Subcutaneous abdominal adipose tissue (tissue), 5 donors: ENCODE measurements around the gene AP1M1.

ENCODE experiments used
- H3K27ac ChIP-seq: one replicate; pipeline ENCODE4 v1.7.0; 2013; ENCODE audit warnings: low read depth, mild to moderate bottlenecking, inconsistent platforms, low read length, moderate library complexity
- H3K27me3 ChIP-seq, 5 donors: one replicate each; pipeline ENCODE4 v1.7.0; 2013; ENCODE audit warnings: low read length in 5 of 5, inconsistent platforms in 1 of 5; ENCODE audit not compliant: control insufficient read depth in 5 of 5, insufficient read depth in 4 of 5
- H3K36me3 ChIP-seq, 5 donors: one replicate each; pipeline ENCODE4 v1.7.0; 2013; ENCODE audit warnings: low read length in 5 of 5; ENCODE audit not compliant: control insufficient read depth in 5 of 5, insufficient read depth in 5 of 5
- H3K4me1 ChIP-seq, 5 donors: one replicate each; pipeline ENCODE4 v1.7.0; 2013; ENCODE audit warnings: low read length in 5 of 5, mild to moderate bottlenecking in 3 of 5, moderate library complexity in 1 of 5; ENCODE audit not compliant: control insufficient read depth in 5 of 5, insufficient read depth in 5 of 5
- H3K4me3 ChIP-seq, 5 donors: one replicate each; pipeline ENCODE4 v1.7.0; 2013; ENCODE audit warnings: low read length in 5 of 5, low read depth in 1 of 5
- H3K9ac ChIP-seq, 5 donors: one replicate each; pipeline ENCODE4 v1.7.0; 2013; ENCODE audit warnings: low read length in 5 of 5, mild to moderate bottlenecking in 4 of 5, moderate library complexity in 3 of 5
- H3K9me3 ChIP-seq, 5 donors: one replicate each; pipeline ENCODE4 v1.7.0; 2013; ENCODE audit warnings: low read length in 5 of 5; ENCODE audit not compliant: control insufficient read depth in 5 of 5
- donor health status: healthy.
- donor health status: healthy.
- donor health status: healthy.
- donor health status: healthy.
- donor health status: healthy.

The AP1M1 gene

DNA sequence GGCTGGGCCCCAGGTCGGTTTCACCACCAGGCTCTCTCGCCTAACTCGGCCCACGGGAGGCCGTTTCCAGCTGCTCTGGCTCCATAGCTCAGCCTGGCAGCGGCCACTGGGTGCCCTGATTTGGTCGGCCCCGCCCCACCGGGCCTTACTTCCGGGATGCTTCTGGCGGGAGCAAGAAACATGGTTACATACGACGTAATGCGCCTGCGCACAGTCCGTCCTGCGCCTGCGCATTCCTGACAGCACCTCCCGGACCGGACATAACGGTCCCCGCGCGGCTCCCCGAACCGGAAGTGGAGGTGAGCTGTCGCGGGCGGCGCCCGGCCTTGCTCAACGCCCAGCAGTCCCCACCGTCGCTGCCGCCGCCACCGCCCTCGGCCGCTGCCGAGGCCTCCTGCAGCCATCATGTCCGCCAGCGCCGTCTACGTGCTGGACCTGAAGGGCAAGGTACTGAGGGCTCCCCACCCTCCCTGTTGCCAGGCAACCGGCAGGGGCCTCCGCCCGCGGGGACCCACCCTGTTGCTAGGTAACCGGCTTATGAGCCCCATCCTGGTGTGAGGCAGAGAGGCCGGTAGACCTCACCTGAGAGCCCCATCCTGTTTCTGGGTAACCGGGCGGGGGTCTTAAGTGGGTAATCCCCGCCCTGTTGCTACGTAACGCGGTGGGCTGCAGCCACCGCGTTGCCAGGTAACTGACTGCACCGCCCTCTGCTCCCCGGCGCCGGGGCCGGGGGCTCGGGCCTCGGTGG lies at the start of gene AP1M1:
TSS of gene AP1M1 (plus strand) at position 290 of the 748 bp plus-strand sequence. CDS start at position 406, 116 bp downstream.
- Histone ChIP-seq H3K4me1 (peaks cover 14 to 44% (median 40%) of the 10 kb centered on the region in 5 donors), H3K4me3 (peak within 1 kb of the TSS; percentile 73 to 99 (median 98)), H3K27me3 (no peaks in the 10 kb centered on the region), H3K9ac (peak within 1 kb of the TSS; percentile 68 to 99 (median 97)), H3K36me3 (peaks cover 0 to 31% (median 20%) of the 10 kb centered on the region in 5 donors), H3K9me3 (no peaks in the 10 kb centered on the region), H3K27ac (peak within 1 kb of the TSS; percentile 97)

DNA sequence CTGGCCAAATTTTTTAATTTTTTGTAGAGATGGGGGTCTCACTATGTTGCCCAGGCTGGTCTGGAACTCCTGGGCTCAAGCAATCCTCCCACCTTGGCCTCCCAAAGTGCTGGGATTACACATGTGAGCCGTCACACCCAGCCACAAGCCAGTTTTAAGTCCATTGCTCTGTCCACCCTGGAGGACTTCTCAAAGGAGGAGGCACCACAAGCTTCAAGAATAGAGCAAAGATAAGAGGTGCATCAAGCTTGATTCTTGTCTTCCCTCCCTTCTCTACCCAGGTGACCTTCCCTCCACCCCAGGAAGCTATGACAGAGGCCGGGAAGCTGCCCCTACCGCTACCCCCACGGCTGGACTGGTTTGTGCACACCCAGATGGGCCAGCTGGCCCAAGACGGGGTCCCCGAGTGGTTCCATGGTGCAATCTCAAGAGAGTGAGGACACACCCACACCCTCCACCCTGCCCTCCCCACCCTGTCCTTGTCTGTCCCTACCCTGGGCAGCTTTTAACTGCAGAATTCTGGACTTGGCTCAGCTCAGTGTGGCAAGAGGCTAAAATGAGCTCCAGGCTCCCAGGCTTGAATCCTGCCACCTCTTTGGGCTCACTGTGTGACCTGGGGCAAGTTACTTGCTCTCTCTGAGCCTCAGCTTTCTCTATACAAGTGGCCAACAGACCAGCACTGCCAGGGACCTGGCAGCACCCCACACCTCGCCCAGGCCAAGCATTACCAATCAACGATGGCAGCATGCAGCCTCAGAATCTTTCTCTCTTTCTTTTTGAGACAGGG lies 49.1 kb upstream of the AP1M1 start:
- Histone ChIP-seq H3K9me3 (no peaks in the 10 kb centered on the region), H3K36me3 (no peaks in the 10 kb centered on the region), H3K9ac (no peak overlapping the region), H3K4me1 (no peaks in the 10 kb centered on the region), H3K4me3 (no peak overlapping the region), H3K27me3 (peaks cover 0 to 5% (median 2%) of the 10 kb centered on the region in 5 donors), H3K27ac (no peak overlapping the region)

DNA sequence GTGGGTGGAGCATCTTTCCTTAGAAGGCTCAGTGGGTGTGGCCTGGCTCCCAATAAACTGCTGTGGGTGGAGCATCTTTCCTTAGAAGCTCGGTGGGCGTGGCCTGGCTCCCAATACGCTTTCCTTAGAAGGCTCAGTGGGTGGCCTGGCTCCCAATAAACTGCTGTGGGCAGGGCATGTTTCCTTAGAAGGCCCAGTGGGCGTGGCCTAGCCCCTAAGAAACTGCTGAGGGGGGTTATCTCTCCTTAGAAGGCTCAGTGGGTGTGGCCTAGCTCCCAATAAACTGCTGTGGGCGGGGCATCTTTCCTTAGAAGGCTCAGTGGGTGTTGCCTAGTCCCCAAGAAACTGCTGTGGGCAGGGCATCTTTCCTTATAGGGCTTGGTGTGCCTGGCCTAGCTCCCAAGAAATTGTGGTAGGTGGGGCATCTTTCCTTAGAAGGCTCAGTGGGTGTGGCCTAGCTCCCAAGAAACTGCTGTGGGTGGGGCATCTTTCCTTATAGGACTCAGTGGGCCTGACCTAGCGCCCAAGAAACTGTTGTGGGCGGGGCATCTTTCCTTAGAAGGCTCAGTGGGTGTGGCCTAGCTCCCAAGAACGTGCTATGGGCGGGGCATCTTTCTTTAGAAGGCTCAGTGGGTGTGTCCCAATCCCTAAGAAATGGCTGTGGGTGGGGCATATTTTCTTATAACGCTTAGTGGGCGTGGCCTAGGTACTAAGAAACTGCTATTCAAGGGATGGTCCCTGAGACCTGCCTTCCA lies 44.0 kb upstream of the AP1M1 start:
- H3K4me3 ChIP-seq: no peak overlapping the region
- no peaks in the 10 kb centered on the region for H3K4me1 ChIP-seq
- peaks cover 2 to 8% (median 5%) of the 10 kb centered on the region in 5 donors for H3K27me3 ChIP-seq
- H3K36me3 ChIP-seq: no peaks in the 10 kb centered on the region
- H3K9me3 ChIP-seq: no peaks in the 10 kb centered on the region
- no peak overlapping the region for H3K9ac ChIP-seq
- no peak overlapping the region for H3K27ac ChIP-seq

DNA sequence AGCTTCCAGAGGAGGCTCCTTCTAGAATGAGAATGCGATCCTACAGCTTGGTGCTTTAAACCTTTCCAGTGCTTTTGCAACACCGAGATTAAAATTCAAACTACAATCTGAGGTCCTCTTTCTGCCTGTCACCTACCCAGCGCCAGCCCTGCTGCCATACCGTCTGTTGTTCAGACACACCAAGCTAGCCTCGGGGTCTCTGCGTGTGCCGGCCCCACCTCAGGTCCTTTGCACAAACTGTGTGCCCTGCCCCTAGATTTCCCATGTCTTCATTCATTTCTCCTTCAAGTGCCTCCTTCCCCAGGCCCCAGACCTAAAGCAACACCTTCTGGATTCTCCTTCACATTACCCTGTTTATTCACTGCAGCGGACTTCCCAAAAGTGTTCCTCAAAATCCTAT lies 43.2 kb upstream of the AP1M1 start:
- Histone ChIP-seq H3K4me3 (no peak overlapping the region), H3K9me3 (no peaks in the 10 kb centered on the region), H3K36me3 (no peaks in the 10 kb centered on the region), H3K27ac (no peak overlapping the region), H3K27me3 (peaks cover 2 to 8% (median 5%) of the 10 kb centered on the region in 5 donors), H3K9ac (no peak overlapping the region), H3K4me1 (no peaks in the 10 kb centered on the region)

DNA sequence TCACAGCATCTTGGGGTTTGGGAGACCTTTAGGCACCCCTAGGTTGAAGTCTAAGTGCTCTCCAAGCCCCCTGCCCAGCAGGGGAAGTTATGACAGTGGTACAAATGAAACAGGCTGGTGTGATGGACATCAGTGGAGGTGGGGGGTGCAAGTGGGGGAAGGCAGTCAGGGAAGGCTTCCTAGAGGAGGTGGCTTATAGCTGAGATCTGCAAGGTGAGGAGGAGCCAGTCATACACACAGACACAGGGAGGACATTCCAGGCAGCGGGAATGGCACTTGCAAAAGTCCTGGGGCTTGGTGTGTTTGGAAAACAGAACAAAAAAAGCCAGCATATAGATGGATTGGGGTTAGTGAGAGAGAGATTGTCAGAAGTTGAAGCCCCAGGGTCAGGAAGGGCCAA lies 42.6 kb upstream of the AP1M1 start:
- H3K9ac ChIP-seq: no peak overlapping the region
- H3K27me3 ChIP-seq: peaks cover 2 to 8% (median 5%) of the 10 kb centered on the region in 5 donors
- no peak overlapping the region for H3K4me3 ChIP-seq
- H3K4me1 ChIP-seq: no peaks in the 10 kb centered on the region
- no peaks in the 10 kb centered on the region for H3K36me3 ChIP-seq
- no peak overlapping the region for H3K27ac ChIP-seq
- no peaks in the 10 kb centered on the region for H3K9me3 ChIP-seq

DNA sequence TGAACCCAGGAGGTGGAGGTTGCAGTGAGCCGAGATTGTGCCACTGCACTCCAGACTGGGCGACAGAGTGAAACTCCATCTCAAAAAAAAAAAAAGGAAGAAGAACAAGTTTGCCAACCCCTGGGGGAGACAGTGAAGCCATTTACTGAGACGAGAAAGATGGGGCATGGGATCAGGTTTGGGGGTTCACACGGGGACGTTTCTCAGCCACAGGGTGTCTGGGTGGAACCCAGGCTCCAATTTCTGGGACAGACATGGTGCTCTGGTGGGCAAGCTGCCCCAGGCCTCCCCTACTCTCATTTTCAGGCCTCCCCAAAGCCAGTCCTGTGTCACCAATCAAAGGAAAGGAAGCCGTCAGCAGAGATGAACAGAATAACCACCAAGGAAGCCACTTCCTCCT lies 40.8 kb upstream of the AP1M1 start:
- H3K27ac ChIP-seq: no peak overlapping the region
- H3K9ac ChIP-seq: no peak overlapping the region
- no peaks in the 10 kb centered on the region for H3K9me3 ChIP-seq
- peaks cover 2 to 8% (median 5%) of the 10 kb centered on the region in 5 donors for H3K27me3 ChIP-seq
- H3K36me3 ChIP-seq: no peaks in the 10 kb centered on the region
- H3K4me3 ChIP-seq: no peak overlapping the region
- H3K4me1 ChIP-seq: no peaks in the 10 kb centered on the region

DNA sequence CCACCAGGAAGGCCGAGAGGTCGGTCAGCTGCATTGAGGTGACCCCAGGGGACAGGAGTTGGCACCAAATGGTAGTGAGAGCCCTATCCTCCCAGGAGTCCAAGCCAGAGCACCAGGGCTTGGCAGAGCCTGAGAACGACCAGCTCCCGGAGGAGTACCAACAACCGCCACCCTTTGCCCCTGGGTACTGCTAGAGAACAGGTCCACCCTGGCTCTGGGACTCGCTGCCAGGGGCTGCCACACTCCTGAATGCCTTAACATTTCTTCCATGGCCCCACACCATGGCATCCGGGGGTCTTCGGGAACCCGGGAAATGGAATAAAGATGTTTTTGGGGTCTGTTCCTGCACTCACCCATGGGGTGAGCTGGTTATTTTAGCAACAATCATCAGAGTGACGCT lies 40.1 kb upstream of the AP1M1 start:
- Histone ChIP-seq H3K4me1 (no peaks in the 10 kb centered on the region), H3K4me3 (no peak overlapping the region), H3K27ac (no peak overlapping the region), H3K9ac (no peak overlapping the region), H3K9me3 (no peaks in the 10 kb centered on the region), H3K27me3 (peaks cover 2 to 8% (median 5%) of the 10 kb centered on the region in 5 donors), H3K36me3 (no peaks in the 10 kb centered on the region)

DNA sequence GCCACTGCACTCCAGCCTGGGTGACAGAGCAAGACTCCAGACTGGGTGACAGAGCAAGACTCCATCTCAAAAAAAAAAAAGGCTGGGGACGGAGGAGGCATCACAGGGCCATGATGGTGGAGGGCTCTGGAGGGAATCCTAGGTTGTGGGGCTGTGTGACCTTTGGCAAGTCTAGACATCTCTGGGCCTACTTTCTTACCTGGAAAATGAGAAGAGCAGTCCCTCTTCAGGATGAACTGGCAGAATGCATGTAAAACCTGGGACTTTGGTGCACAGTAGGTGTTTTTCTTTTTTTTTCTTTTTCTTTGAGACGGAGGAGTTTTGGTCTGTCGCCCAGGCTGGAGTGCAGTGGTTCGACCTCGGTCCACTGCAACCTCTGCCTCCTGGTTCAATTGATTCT lies 38.1 kb upstream of the AP1M1 start:
- Histone ChIP-seq H3K36me3 (no peaks in the 10 kb centered on the region), H3K4me3 (no peak overlapping the region), H3K9ac (no peak overlapping the region), H3K27me3 (peaks cover under 1 to 6% (median 3%) of the 10 kb centered on the region in 5 donors), H3K27ac (no peak overlapping the region), H3K9me3 (no peaks in the 10 kb centered on the region), H3K4me1 (no peaks in the 10 kb centered on the region)

DNA sequence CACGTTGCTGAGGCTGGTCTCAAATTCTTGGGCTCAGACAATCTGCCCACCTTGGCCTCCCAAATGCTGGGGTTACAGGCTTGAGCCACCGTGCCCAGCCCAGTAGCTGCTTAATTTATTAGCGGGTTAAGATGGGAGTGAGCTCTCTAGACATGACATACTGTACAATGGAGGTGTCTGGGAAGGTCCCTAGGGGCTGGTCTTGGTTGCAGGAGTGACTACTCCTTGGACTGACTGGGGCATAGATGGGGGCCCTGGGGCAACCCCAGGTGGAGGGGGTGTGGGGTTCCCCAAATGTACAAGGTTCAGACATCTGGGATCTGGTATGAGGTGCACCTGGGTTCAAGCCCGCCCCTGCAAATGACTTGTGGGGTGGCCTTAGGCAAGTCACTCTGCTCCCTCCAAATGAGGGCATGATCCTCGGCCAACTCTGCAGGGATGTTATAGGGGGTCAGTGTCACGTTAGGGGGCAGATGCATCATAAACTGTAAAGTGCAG lies 37.2 kb upstream of the AP1M1 start:
- Histone ChIP-seq H3K9me3 (no peaks in the 10 kb centered on the region), H3K36me3 (no peaks in the 10 kb centered on the region), H3K27me3 (peaks cover 0 to 2% (median 0%) of the 10 kb centered on the region in 5 donors), H3K4me1 (no peaks in the 10 kb centered on the region), H3K4me3 (no peak overlapping the region), H3K9ac (no peak overlapping the region), H3K27ac (no peak overlapping the region)
